Common myeloid progenitor, CD34-positive (primary cell): ENCODE data around the gene KCNN3.
"Not testable (repeated sequence)": the region's sequence is repeated elsewhere in the genome, so short reads cannot be mapped to it uniquely, and the experiment has no call there.

Experiments used
- CTCF ChIA-PET: fragments of 350-600 bp; sonication (Branson Sonifier 250); formaldehyde crosslinking; loops from one replicate; lab custom pipeline; 2021; ENCODE audit warnings: antibody characterized with exemption; lab: Charles Lee
- POLR2A ChIA-PET: fragments of 350-600 bp; sonication (Branson Sonifier 250); formaldehyde crosslinking; loops from one replicate; lab custom pipeline; 2021; ENCODE audit warnings: antibody characterized with exemption; lab: Charles Lee
- DNase-seq, 3 donors: peaks; one replicate each; pipeline versions ENCODE4 v3.0.0 to v3.0.0-alpha.2; 2013
- H3K27ac ChIP-seq, 2 experiments: 1 replicate in 1 of 2; 2 replicates in 1 of 2; pipeline ENCODE4 v1.7.0; 2013; ENCODE audit warnings: inconsistent platforms in 2 of 2, low read length in 2 of 2, mild to moderate bottlenecking in 2 of 2, low read depth in 1 of 2, moderate library complexity in 1 of 2; ENCODE audit not compliant: severe bottlenecking in 2 of 2, insufficient read depth in 1 of 2, poor library complexity in 1 of 2
- H3K27me3 ChIP-seq, 5 experiments: replicated peaks in 2 of 5; 1 replicate in 3 of 5; 2 replicates in 2 of 5; pipeline versions ENCODE4 v1.6.1 to v1.7.0; 2013; ENCODE audit warnings: low read length in 4 of 5, mild to moderate bottlenecking in 2 of 5, moderate library complexity in 2 of 5, inconsistent platforms in 1 of 5; ENCODE audit not compliant: insufficient read depth in 5 of 5, control insufficient read depth in 4 of 5
- H3K36me3 ChIP-seq, 4 experiments: 1 replicate in 2 of 4; 2 replicates in 2 of 4; pipeline versions ENCODE4 v1.6.1 to v1.7.0; 2013; ENCODE audit warnings: low read length in 3 of 4, control low read depth in 1 of 4, mild to moderate bottlenecking in 1 of 4; ENCODE audit not compliant: control insufficient read depth in 4 of 4, insufficient read depth in 4 of 4
- H3K4me1 ChIP-seq, 4 experiments: 1 replicate in 3 of 4; 2 replicates in 1 of 4; pipeline versions ENCODE4 v1.6.1 to v1.7.1; 2013; ENCODE audit warnings: low read length in 3 of 4, mild to moderate bottlenecking in 3 of 4, control low read depth in 1 of 4, inconsistent platforms in 1 of 4, moderate library complexity in 1 of 4; ENCODE audit not compliant: control insufficient read depth in 4 of 4, insufficient read depth in 4 of 4; ENCODE audit errors: control extremely low read depth in 1 of 4
- H3K4me3 ChIP-seq, 7 experiments: 1 replicate in 4 of 7; 2 replicates in 3 of 7; pipeline versions ENCODE4 v1.5.1 to v1.7.0; 2013; ENCODE audit warnings: mild to moderate bottlenecking in 7 of 7, low read length in 6 of 7, moderate library complexity in 6 of 7, inconsistent platforms in 2 of 7, low read depth in 2 of 7, control low read depth in 1 of 7; ENCODE audit not compliant: insufficient read depth in 4 of 7, control insufficient read depth in 1 of 7; ENCODE audit errors: extremely low read depth in 1 of 7
- H3K9me3 ChIP-seq, 5 experiments: 1 replicate in 4 of 5; 2 replicates in 1 of 5; pipeline versions ENCODE4 v1.6.1 to v1.7.1; 2013; ENCODE audit warnings: low read length in 4 of 5, mild to moderate bottlenecking in 2 of 5, inconsistent platforms in 1 of 5, low read depth in 1 of 5, moderate library complexity in 1 of 5; ENCODE audit not compliant: control insufficient read depth in 4 of 5, insufficient read depth in 2 of 5; ENCODE audit errors: control extremely low read depth in 1 of 5
- WGBS: methylation state at CpG from one replicate; pipeline ENCODE4 v1.1.5; 2013; ENCODE audit not compliant: insufficient coverage; 5-methylcytosine and 5-hydroxymethylcytosine counted together

KCNN3 gene

GRCh38 chr1:154682254-154682653 is 187.8 kb downstream of the KCNN3 start:
- Histone ChIP-seq H3K4me3 (no peak overlapping the region), H3K4me1 (no peaks in the 10 kb centered on the region), H3K9me3 (no peaks in the 10 kb centered on the region), H3K27ac (no peak overlapping the region), H3K27me3 (no peaks in the 10 kb centered on the region), H3K36me3 (no peaks in the 10 kb centered on the region)
- WGBS: 84% methylated on average over 9 of the region's 13 CpGs
- no peak for DNase-seq
- ChIA-PET CTCF (interaction anchor here (0.8 to 1.7 kb wide), 6 partner anchors 10 to 48 kb away, joined by 3 to 7 read pairs (median 4); no protein-coding TSS in a partner anchor), POLR2A (no interaction called here)

- CTCF ChIA-PET, DNase-seq: not testable (repeated sequence)
Measured at GRCh38 chr1:154677844-154678243, 192.2 kb downstream of the KCNN3 start.

DNA sequence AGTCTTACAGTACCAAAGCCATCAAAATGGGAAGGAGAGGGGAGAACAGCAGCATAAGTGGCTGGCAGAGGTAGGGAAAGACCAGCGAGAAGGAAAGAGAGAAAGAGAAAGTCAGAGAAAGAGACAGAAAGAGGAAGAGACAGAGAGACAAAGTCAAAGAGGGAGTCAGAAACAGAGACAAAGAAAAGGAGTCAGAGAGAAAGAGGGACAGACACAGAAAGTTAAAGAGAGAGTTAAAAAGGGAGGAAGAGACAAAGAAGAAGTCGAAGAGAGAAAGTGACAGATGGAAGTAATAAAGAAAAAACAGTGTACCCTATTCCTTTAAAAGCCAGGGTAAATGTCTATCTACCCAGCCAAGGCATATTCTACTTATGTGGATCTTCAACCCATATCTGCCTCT is 193.2 kb downstream of the KCNN3 start:
- H3K9me3 ChIP-seq, H3K27ac ChIP-seq, H3K36me3 ChIP-seq, CTCF ChIA-PET, H3K4me3 ChIP-seq, H3K27me3 ChIP-seq, DNase-seq, H3K4me1 ChIP-seq, POLR2A ChIA-PET: not testable (repeated sequence)
- WGBS: 93% methylated on average over 1 of the region's 2 CpGs

More at GRCh38 chr1:154677844-154678243, 192.2 kb downstream of the KCNN3 start:
- H3K27me3 ChIP-seq, H3K4me1 ChIP-seq, POLR2A ChIA-PET, H3K36me3 ChIP-seq, H3K4me3 ChIP-seq, H3K27ac ChIP-seq, H3K9me3 ChIP-seq: not testable (repeated sequence)
- WGBS: no CpG with 5 or more reads among the region's 27 CpGs

- H3K4me3 ChIP-seq, DNase-seq, H3K9me3 ChIP-seq, POLR2A ChIA-PET, H3K27ac ChIP-seq, H3K4me1 ChIP-seq, H3K27me3 ChIP-seq, H3K36me3 ChIP-seq: not testable (repeated sequence)
- WGBS: 97% methylated on average over 5 of the region's 7 CpGs
- CTCF ChIA-PET: interaction anchor here (1.5 kb wide), 1 partner anchor 204 kb away, joined by 4 read pairs; no protein-coding TSS in a partner anchor
Measured at GRCh38 chr1:154674456-154674855, 195.6 kb downstream of the KCNN3 start.

DNA sequence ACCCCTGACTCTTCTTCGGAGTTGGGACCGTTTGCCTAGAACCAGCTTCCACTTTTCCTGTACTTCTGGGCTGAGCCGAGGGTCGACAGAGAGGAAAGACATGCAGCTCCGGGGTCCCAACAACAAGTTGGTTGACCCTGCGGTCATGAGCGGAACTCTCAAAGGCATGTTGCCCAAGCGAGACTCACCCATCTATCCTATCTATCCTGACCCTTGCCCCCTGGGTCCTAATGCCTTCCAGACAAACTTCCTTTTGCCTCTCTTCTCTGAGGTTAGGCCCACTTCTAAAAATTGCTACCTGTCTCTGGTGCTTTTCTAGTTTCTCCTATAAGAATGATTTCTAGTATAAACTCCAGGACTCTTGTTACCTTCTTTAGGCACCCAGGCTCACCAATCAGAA is 197.8 kb downstream of the KCNN3 start:
- H3K27me3 ChIP-seq: not testable (repeated sequence)
- CTCF ChIA-PET: interaction anchor here (0.9 to 1.6 kb wide), 4 partner anchors 10 to 88 kb away, joined by 3 to 4 read pairs (median 3); no protein-coding TSS in a partner anchor
- WGBS: 97% methylated on average over 8 of the region's 8 CpGs

GRCh38 chr1:154671412-154671811 is 198.7 kb downstream of the KCNN3 start:
- POLR2A ChIA-PET, H3K4me3 ChIP-seq, H3K27ac ChIP-seq, H3K27me3 ChIP-seq, H3K36me3 ChIP-seq, H3K4me1 ChIP-seq, H3K9me3 ChIP-seq, DNase-seq: not testable (repeated sequence)
- CTCF ChIA-PET: interaction anchor here (0.9 to 2.0 kb wide), 7 partner anchors 11 to 213 kb away, joined by 3 to 4 read pairs (median 3); no protein-coding TSS in a partner anchor
- 86% methylated on average over 7 of the region's 9 CpGs for WGBS

More for the DNA sequence above, 197.8 kb downstream of the KCNN3 start:
- H3K4me1 ChIP-seq, H3K36me3 ChIP-seq, H3K27ac ChIP-seq, H3K9me3 ChIP-seq, H3K4me3 ChIP-seq, POLR2A ChIA-PET, DNase-seq: not testable (repeated sequence)

DNA sequence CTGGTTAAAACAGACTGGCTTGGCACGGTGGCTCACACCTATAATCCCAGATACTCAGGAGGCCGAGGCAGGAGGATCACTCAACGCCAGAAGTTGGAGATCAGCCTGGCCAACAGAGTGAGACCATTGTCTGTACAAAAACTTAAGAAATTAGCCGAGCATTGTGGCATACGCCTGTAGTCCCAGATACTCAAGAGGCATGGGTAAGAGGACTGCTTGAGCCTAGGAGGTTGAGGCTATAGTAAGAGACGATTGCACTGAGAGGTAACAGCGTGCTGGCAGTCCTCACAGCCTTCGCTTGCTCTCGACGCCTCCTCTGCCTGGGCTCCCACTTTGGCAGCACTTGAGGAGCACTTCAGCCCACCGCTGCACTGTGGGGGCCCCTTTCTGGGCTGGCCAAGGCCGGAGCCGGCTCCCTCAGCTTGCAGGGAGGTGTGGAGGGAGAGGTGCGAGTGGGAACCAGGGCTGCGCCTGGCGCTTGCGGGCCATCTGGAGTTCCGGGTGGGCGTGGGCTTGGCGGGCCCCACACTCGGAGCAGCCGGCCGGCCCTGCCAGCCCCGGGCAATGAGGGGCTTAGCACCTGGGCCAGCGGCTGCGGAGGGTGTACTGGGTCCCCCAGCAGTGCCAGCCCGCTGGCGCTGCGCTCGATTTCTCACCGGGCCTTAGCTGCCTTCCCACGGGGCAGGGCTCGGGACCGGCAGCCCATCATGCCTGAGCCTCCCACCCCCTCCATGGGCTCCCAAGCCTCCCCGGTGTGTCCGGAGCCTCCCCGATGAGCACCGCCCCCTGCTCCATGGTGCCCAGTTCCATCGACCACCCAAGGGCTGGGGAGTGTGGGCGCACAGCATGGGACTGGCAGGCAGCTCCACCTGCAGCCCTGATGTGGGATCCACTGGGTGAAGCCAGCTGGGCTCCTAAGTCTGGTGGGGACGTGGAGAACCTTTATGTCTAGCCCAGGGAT is 199.5 kb downstream of the KCNN3 start:
- WGBS: 98% methylated on average over 11 of the region's 41 CpGs
- H3K4me1 ChIP-seq, H3K4me3 ChIP-seq, H3K27me3 ChIP-seq, H3K36me3 ChIP-seq, H3K27ac ChIP-seq, DNase-seq, H3K9me3 ChIP-seq: not testable (repeated sequence)
- CTCF ChIA-PET: interaction anchor here (0.6 to 4.0 kb wide), 30 partner anchors 8 to 389 kb away, joined by 3 to 15 read pairs (median 4); partner anchors contain the start of gene KCNN3
- POLR2A ChIA-PET: interaction anchor here (0.8 to 0.9 kb wide), 2 partner anchors 90 to 285 kb away, joined by 3 read pairs; no protein-coding TSS in a partner anchor
